ENCODE results near the gene GUK1.

Gene GUK1

GRCh38 chr1:228136901-228137300 lies 3.2 kb upstream of the GUK1 start:
- DNase-seq: no peak

DNA sequence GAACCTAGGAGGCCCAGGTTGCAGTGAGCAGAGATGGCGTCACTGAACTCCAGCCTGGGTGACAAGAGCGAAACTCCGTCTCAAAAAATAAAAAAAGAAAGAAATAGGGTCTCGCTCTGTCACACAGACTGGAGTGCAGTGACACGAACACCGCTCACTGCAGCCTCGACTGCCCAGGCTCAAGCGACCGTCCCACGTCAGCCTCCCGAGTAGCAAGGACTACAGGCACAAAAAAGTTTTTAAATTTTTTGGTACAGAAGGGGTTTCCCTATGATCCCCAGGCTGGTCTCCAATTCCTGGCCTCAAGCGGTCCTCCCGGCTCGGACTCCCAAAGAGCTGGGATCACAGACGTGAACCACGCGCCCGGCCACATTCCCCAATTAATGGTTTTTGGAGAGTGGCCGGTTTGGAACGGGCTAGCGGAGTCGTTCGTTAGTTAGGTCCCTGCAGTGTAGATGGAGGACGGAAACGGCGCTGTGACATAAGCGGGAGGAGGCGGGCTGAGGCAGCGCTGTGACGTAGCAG lies 611 bp upstream of the GUK1 start:
- DNase-seq: no peak

DNA sequence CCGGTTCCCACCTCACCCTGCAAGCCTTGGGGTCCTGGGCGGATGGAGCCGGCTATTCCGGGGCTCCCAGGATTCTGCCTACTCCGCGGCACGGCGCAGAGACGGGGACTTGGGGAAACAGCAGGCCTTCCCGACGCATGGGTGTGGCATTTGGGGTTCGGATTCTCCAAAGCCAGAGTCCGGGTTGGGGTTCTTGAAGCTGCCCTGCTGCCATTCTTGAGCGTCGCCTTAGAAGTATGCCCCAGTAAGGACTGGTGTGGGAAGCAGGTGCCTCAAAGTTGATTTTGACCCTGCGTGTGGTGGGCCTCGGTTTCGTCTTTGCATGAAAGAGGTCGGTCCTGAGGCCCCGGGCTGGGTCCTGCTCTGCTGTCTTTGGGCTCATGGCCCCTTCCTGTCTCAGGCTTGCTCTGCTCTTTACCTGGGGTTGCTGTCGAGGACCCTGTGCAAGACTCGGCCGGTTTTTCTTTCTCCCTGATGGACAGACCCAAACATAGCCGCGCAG lies 696 bp downstream of the GUK1 start:
- no peak for DNase-seq

DNA sequence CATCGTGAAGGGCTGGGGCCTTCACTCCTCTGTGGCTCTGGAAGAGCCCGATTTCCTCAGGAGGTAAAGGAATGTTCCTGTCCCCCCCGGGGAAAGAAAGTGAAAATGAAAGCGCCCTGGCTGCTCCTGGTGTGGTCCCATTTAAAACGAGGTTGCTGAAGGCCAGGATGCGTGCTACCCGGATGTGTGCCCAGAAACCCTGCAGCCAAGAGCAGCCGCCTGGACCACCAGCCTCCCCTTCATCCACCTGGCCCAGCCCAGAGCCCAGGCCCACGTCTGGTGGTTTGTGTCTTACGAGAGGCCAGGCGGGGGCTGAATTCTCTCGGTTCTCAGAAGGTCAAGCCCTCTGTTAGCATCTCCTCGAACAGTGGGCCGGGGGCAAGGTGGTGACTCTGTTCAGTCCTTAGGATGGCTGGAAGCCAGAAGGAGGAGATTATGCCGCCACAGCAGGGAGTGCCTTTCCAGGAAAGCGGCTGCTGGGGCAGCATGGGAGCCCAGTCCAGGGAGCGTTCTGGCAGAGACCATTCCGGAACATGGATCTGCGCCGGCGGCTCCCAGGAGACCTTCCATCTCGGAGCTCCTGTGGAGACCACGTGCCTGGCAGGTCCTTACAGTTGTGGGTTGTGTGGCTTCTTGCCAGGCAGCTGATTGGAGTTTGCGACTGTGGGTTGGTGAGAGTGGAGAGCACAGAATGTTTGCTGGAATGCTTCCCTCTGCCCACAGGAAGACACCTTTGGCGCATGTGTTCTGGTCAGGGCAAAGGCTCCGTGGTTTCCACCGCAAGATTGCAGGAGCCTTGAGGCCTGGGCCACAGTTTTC lies 1.4 kb downstream of the GUK1 start:
- DNase-seq: no peak

GRCh38 chr1:228142155-228142691 lies 2.1 kb downstream of the GUK1 start:
- DNase-seq: no peak

GRCh38 chr1:228142701-228143136 lies 2.6 kb downstream of the GUK1 start:
- DNase-seq: no peak

GRCh38 chr1:228143480-228144192 lies 3.6 kb downstream of the GUK1 start:
- no peak for DNase-seq

GRCh38 chr1:228144193-228144992 lies 4.3 kb downstream of the GUK1 start:
- no peak for DNase-seq

DNA sequence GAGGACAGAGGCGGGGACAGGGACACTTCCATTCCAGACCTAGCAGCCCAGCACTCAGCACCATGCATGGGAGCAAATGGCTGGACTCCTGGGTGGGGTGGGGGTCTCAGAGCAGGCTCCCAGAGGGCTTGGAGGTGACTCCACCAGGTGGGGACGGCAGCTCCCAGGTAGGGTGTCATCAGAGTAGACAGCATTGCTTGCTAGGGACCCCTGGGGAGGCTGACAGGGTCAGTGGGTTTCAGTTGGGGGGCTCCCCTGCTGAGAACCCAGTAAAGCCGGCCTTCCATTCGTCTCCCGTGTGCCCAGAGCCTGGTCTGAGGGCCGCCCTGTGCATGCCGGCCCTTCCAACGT lies 4.9 kb downstream of the GUK1 start:
- DNase-seq: no peak

GRCh38 chr1:228145463-228146416 lies 5.7 kb downstream of the GUK1 start:
- no peak for DNase-seq

GRCh38 chr1:228146417-228147150 lies 6.5 kb downstream of the GUK1 start:
- no peak for DNase-seq

DNA sequence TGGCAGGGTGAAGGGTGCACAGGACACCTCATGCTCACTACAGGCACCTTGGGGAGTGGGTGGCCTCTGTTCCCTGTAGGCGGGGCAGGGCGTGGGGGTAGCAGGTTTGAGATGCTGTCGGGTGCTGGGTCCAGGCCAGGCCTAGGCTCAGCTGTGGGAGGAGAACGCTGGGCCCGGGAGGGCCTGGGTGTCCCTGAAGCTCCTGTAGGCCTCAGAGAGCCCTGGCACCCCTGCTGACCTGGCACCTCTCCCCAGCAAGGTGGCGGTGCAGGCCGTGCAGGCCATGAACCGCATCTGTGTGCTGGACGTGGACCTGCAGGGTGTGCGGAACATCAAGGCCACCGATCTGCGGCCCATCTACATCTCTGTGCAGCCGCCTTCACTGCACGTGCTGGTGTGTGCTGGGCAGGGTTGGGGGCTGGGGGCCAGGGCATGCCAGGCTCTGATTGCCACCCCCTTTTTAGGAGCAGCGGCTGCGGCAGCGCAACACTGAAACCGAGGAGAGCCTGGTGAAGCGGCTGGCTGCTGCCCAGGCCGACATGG lies 7.1 kb downstream of the GUK1 start:
- DNase-seq: no peak

- DNase-seq: no peak
Measured at GRCh38 chr1:228147768-228148167, 7.7 kb downstream of the GUK1 start.

- no peak for DNase-seq
Measured at GRCh38 chr1:228148196-228148861, 8.2 kb downstream of the GUK1 start.

- no peak for DNase-seq
Measured at GRCh38 chr1:228148935-228149405, 8.9 kb downstream of the GUK1 start.

DNA sequence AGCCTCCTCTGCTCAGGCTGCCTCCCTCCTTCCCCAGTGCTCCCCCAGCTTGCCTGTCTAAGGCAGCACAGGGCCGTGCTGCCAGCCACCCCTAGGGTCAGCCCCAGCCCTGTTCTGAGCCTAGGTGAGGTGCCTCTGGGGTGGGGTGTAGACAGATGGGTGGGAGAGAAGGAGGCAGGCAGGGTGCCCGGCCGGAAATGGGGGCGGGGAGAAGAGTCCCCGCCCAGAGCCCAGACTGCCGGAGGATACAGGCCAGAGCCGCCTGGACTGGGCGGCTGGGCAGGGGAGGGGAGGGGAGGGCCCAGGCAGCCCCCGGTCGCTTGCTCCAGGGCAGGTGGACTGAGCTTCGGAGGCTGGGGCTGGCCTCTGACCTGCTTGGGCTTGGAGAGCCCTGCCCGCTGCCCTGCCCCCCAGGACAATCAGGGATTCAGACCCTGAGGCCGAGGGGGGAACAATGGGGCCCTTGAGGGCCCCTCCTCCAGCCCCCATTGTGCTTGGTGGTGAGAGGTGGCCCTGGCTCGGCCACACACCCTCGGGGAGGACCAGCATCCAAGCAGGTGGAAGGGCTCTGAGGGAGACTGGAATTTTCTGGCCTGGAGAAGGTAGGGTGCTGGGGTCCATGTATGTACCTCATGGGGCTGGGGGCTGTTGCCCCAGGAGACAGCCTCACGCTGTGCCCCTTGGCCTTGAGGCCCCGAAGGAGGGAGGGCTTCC lies 9.5 kb downstream of the GUK1 start, which contains the start of gene GJC2:
TSS of gene GJC2 (plus strand) at position 525 of the 714 bp plus-strand sequence. CDS start 7,829 bp downstream, outside the sequence.
- DNase-seq: no peak

DNA sequence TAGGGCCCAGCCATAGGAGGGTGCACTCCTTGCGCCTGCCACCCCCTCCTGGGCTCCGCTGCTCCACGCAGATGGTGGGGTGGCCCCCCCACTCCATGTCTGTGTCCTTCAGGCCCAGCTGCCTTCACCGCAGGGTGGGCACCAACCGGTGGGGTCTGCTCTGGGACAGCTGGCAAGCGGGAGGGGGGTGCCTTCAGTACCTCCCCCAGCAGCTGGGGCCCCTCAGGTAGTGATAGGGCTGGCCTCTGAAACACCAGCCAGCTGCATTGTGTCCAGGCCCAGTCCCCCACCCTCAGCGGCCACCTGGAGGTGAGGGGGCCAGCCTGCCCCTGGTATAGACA lies 10.0 kb downstream of the GUK1 start:
- no peak for DNase-seq

DNA sequence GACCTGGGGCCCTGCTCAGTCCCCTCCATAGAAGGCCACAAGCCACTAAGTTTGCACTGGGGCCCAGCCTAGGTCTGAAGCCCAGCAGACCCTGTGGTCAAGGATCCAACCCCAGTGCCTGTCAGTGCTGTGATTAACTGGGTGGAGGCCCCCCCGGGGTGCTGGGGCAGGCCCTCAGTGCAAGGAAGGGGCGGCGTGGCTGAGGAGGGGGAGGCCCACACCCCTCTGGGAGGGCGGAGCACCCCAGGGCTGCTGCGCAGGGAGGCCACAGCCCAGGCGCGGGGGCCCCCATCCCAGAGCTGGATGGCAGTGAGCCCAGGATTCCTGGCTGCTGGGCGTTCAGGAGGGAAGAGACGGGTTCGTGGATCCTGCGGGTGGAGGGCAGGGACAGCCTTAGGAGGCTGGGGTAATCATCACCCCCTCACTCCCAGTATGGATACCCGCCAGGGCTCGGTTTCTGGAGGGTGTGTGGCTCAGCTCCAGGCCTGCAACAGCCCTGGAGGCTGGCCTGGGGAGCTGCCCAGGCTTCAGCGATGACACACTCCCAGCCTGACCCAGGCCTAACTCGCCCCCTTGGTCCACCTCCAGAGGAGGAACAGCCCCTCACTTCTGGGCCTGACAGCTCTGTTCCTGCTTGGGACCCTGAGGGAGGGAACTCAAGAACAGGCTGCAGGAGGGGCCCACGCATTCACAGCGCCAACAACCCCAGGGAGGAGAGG lies 10.5 kb downstream of the GUK1 start:
- no peak for DNase-seq

All from stimulated activated CD4-positive, alpha-beta T cell treated with anti-CD3 and anti-CD28 coated beads, Interleukin-1b, Interleukin-23, amount 100 ng/mL, for 48 hours (primary cell).